Right renal pelvis (tissue), 4 donors: ENCODE measurements around the gene SPCS3. TPM values are rescaled to one million over a fixed set of nuclear protein-coding genes. Genes with fewer than 3 reads are reported as not detected.

Experiments used
- polyA plus RNA-seq, 4 donors: library from polyadenylated mRNA; unstranded; fragments of 120-200 nt; gene quantifications; one replicate each; pipeline ENCODE4 v1.2.1, GENCODE V29; 2013; ENCODE audit not compliant: insufficient read length in 4 of 4

SPCS3 gene
- polyA plus RNA-seq, 4 donors, result 94.0 to 116 (median 107) TPM

Other genes with a start within 250 kb of the SPCS3 start
- 1 to 10 TPM; 1.3 to 2.1 (median 1.6) TPM for gene SPATA4, start 124.4 kb upstream of the SPCS3 start, polyA plus RNA-seq
- under 1 TPM; 0.10 to 0.21 (median 0.11) TPM for gene ASB5, start 50.7 kb upstream of the SPCS3 start, polyA plus RNA-seq